Natural killer cell (primary cell): ENCODE data around the gene PLCB4. TPM values are rescaled to one million over a fixed set of nuclear protein-coding genes. Genes with fewer than 3 reads are reported as not detected.

Experiments used
- ATAC-seq, 3 donors: fragments of 150-1000 bp in 2 of 3; fragments of 200-7000 bp in 1 of 3; cut with Tn5 transposase; 1 replicate in 1 of 3; 2 replicates in 2 of 3; pipeline ENCODE4 v1.10.0; 2021; ENCODE audit warnings: mild to moderate bottlenecking in 2 of 3, moderate library complexity in 2 of 3
- DNase-seq, 2 donors: peaks; one replicate each; pipeline versions ENCODE4 v3.0.0 to v3.0.0-alpha.2; 2013 to 2021; ENCODE audit warnings: mixed read lengths in 1 of 2
- H3K27ac ChIP-seq: one replicate; pipeline ENCODE4 v1.5.1; 2013; ENCODE audit warnings: mild to moderate bottlenecking, low read length
- H3K27me3 ChIP-seq: one replicate; pipeline ENCODE4 v1.6.1; 2013; ENCODE audit warnings: low read length; ENCODE audit not compliant: control insufficient read depth, insufficient read depth
- H3K36me3 ChIP-seq: one replicate; pipeline ENCODE4 v1.6.1; 2013; ENCODE audit warnings: low read length; ENCODE audit not compliant: control insufficient read depth, insufficient read depth
- H3K4me1 ChIP-seq: one replicate; pipeline ENCODE4 v1.6.1; 2013; ENCODE audit warnings: low read length; ENCODE audit not compliant: control insufficient read depth, insufficient read depth
- H3K4me3 ChIP-seq: one replicate; pipeline ENCODE4 v1.5.1; 2013; ENCODE audit warnings: low read length
- H3K9me3 ChIP-seq: one replicate; pipeline ENCODE4 v1.6.1; 2013; ENCODE audit warnings: low read length; ENCODE audit not compliant: control insufficient read depth, insufficient read depth
- H3K27ac Mint-ChIP-seq, 2 donors: one replicate each; pipeline ENCODE4 v1.8.0; 2022; ENCODE audit warnings: mild to moderate bottlenecking in 2 of 2, mixed read lengths in 2 of 2, moderate library complexity in 1 of 2
- H3K27me3 Mint-ChIP-seq, 2 donors: one replicate each; pipeline ENCODE4 v1.8.0; 2022; ENCODE audit warnings: low read depth in 2 of 2, mixed read lengths in 2 of 2
- H3K36me3 Mint-ChIP-seq: one replicate; pipeline ENCODE4 v1.8.0; 2022; ENCODE audit warnings: mixed read lengths
- H3K4me1 Mint-ChIP-seq, 2 donors: one replicate each; pipeline ENCODE4 v1.8.0; 2022; ENCODE audit warnings: mixed read lengths in 2 of 2
- H3K4me3 Mint-ChIP-seq: one replicate; pipeline ENCODE4 v1.8.0; 2022; ENCODE audit warnings: mild to moderate bottlenecking, moderate library complexity, mixed read lengths
- H3K9me3 Mint-ChIP-seq, 2 donors: one replicate each; pipeline ENCODE4 v1.8.0; 2022; ENCODE audit warnings: mixed read lengths in 2 of 2
- CTCF ChIP-seq: fragments of 200-600 bp; IDR thresholded peaks from one replicate; pipeline ENCODE4 v1.8.0; 2022; ENCODE audit warnings: antibody characterized with exemption
- WGBS: methylation state at CpG from one replicate; pipeline ENCODE4 v1.1.7; 2013; ENCODE audit warnings: missing lambda C conversion rate; ENCODE audit not compliant: insufficient coverage; 5-methylcytosine and 5-hydroxymethylcytosine counted together
- intact Hi-C: fragments of 100-400 bp; cut with micrococcal nuclease; formaldehyde crosslinking; loops from one replicate; pipeline ENCODE4 v1.14.2; 2022
- total RNA-seq, 4 donors: library from RNA; stranded (reverse); fragments of 120-200 nt in 1 of 4; gene quantifications; one replicate each; pipeline versions ENCODE4 v1.2.3 to v1.2.4, GENCODE V29; 2013 to 2022

Gene PLCB4
- total RNA-seq, 3 donors from 2014 or later (not counting 1 experiment from before 2014, with no cell fraction given), result 0.05 to 0.40 TPM; not detected in 1

DNA sequence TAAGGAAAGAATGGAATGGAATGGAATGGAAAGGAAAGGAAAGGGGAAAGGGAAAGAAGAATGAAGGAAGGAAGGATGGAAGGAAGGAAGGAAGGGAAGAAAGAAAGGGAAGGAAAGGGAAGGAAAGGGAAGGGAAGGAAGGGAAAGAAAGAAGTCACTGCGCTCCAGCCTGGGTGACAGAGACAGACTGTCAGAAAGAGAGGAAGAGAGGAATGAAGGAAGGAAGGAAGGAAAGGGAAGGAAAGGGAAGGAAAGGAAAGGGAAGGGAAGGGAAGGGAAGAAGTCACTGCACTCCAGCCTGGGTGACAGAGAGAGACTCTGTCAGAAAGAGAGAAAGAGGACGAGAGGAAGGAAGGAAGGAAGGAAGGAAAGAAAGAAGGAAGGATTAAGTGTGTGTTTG, 224.3 kb downstream of the PLCB4 start:
- Mint-ChIP-seq H3K27ac (no peak overlapping the region), H3K27me3 (no peaks in the 10 kb centered on the region), H3K36me3 (no peaks in the 10 kb centered on the region), H3K4me3 (no peak overlapping the region), H3K9me3 (peaks cover 0 to 3% of the 10 kb centered on the region in 2 donors), H3K4me1 (no peaks in the 10 kb centered on the region)
- no peak for TF ChIP-seq CTCF
- Histone ChIP-seq H3K27ac (no peak overlapping the region), H3K36me3 (no peaks in the 10 kb centered on the region), H3K27me3 (no peaks in the 10 kb centered on the region), H3K9me3 (no peaks in the 10 kb centered on the region), H3K4me3 (no peak overlapping the region), H3K4me1 (no peaks in the 10 kb centered on the region)
- DNase-seq (no peak), ATAC-seq (no peak)
- intact Hi-C loops, result no loop called here
- WGBS, result 91% methylated on average over 2 of the region's 2 CpGs

GRCh38 chr20:9294041-9294440, 225.2 kb downstream of the PLCB4 start:
- Mint-ChIP-seq H3K4me1 (no peaks in the 10 kb centered on the region), H3K27ac (no peak overlapping the region), H3K9me3 (peaks cover 0 to 3% of the 10 kb centered on the region in 2 donors), H3K4me3 (no peak overlapping the region), H3K27me3 (no peaks in the 10 kb centered on the region), H3K36me3 (no peaks in the 10 kb centered on the region)
- no peaks in the 10 kb centered on the region for H3K27me3 ChIP-seq
- intact Hi-C loops, result no loop called here
- ATAC-seq (no peak), DNase-seq (no peak)
- no peaks in the 10 kb centered on the region for H3K36me3 ChIP-seq
- H3K4me1 ChIP-seq, result no peaks in the 10 kb centered on the region
- H3K4me3 ChIP-seq, result no peak overlapping the region
- no peaks in the 10 kb centered on the region for H3K9me3 ChIP-seq
- no peak for TF ChIP-seq CTCF
- H3K27ac ChIP-seq, result no peak overlapping the region

GRCh38 chr20:9298906-9299305, 230.0 kb downstream of the PLCB4 start:
- Histone ChIP-seq H3K36me3 (no peaks in the 10 kb centered on the region), H3K27me3 (no peaks in the 10 kb centered on the region), H3K4me1 (no peaks in the 10 kb centered on the region), H3K9me3 (no peaks in the 10 kb centered on the region), H3K4me3 (no peak overlapping the region), H3K27ac (no peak overlapping the region)
- no peak overlapping the region for H3K4me3 Mint-ChIP-seq
- intact Hi-C loops, result no loop called here
- WGBS, result no CpG with 5 or more reads among the region's 2 CpGs
- no peak for TF ChIP-seq CTCF
- H3K9me3 Mint-ChIP-seq, result peaks cover 0 to 1% of the 10 kb centered on the region in 2 donors
- H3K27me3 Mint-ChIP-seq, result no peaks in the 10 kb centered on the region
- H3K4me1 Mint-ChIP-seq, result no peaks in the 10 kb centered on the region
- no peak for DNase-seq
- no peak overlapping the region for H3K27ac Mint-ChIP-seq
- ATAC-seq, result no peak
- H3K36me3 Mint-ChIP-seq, result no peaks in the 10 kb centered on the region

DNA sequence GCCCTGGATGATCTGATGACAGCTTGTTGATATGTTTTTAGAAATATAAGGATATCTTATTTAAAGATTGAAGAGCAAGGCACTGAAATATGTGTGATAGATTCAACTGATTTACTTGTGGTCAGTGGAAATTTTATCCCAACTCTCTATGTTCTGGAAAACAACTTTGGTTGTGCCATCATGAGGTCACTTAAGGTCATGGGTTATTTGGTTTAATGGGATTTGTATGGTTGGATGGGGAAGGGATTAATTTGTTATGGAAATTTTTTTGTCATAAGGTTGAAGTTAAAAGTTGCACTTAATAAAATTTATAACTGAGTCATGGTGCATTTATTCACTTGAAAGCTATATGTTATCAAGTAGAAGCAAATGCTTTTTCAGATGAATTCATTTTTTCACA, 231.2 kb downstream of the PLCB4 start:
- DNase-seq (no peak), ATAC-seq (no peak)
- peaks cover 0 to 2% of the 10 kb centered on the region in 2 donors for H3K9me3 Mint-ChIP-seq
- H3K4me1 ChIP-seq, result no peaks in the 10 kb centered on the region
- H3K27me3 ChIP-seq, result no peaks in the 10 kb centered on the region
- no peaks in the 10 kb centered on the region for H3K4me1 Mint-ChIP-seq
- no peak overlapping the region for H3K4me3 Mint-ChIP-seq
- no peak overlapping the region for H3K27ac ChIP-seq
- H3K27me3 Mint-ChIP-seq, result no peaks in the 10 kb centered on the region
- H3K27ac Mint-ChIP-seq, result no peak overlapping the region
- H3K36me3 Mint-ChIP-seq, result no peaks in the 10 kb centered on the region
- TF ChIP-seq CTCF, result no peak
- no peaks in the 10 kb centered on the region for H3K9me3 ChIP-seq
- intact Hi-C loops, result no loop called here
- no peak overlapping the region for H3K4me3 ChIP-seq
- no peaks in the 10 kb centered on the region for H3K36me3 ChIP-seq
